ENCODE data around the gene SKIDA1.
"Not testable (repeated sequence)": the region's sequence is repeated elsewhere in the genome, so short reads cannot be mapped to it uniquely, and the experiment has no call there.

The SKIDA1 gene

DNA sequence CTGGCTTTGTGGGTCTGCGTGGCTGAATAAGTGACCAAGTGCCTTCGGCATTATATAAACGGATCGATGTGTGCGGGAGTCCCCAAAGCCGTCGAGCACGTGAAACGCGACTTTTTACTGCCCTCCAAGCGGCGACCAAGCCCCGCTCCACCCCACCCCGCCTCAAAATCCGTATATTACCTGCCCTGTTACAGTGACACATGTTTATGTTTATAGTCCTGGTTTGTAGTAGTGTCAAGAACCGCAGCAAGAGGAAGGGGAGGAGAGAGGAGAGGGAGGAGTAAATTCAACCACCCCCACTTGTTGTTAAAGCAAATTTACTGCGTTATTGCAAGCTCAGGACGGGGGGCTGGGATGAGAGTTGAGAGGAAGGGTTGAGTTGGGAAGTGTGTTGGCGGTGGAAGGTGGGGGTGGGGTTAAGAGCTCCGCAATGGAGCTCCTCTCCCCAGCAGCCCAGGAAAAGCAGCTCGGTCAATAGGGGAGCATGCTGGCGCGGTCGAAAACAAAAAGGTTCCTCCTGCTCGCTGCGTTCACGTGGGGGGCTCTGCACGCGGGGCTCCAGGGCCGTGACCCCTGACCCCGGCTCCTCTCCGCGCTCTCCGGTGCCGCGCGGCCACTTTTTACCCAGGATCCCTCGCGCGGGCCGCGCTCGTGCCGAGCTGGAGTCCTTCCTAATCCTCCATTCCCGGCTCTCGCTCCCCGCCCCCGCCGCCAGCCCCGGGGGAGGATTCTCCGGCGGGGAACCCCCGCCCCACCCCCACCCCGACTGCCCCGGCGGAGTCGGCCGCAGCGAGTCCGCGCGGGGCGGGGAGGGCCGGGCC, at the start of gene SKIDA1:
Gene SKIDA1, minus strand, starts transcription at position 316 of the 821 bp plus-strand sequence. CDS start 7,860 bp downstream, outside the sequence.
- DNase-seq: peak; percentile 62

DNA sequence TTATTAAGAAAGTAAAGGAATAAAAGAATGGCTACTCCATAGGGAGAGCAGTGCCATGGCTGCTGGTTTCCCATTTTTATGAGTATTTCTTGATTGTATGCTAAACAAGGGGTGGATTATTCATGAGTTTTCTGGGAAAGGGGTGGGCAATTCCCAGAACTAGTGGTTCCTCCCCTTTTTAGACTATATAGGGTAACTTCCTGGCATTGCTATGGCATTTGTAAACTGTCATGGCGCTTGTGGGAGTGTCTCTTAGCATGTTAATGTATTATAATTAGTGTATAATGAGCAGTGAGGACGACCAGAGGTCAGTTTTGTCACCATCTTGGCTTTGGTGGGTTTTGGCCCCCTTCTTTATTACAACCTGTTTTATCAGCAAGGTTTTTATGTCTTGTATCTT, 49.0 kb upstream of the SKIDA1 start:
- not testable (repeated sequence) for DNase-seq

DNA sequence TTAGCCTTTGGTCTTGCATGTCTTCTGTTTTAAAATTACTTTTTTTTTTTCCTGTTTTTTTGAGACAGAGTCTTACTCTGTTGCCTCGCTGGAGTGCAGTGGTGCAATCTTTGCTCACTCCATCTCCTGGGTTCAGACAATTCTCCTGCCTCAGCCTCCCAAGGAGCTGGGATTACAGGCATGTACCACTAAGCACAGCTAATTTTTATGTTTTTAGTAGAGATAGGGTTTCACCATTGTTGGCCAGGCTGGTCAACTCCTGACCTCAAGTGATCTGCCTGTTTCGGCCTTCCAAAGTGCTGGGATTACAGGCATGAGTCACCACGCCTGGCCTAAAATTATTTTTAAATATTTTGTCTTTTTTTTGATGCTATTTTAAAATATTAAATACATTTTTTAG, 47.1 kb upstream of the SKIDA1 start:
- DNase-seq: no peak

DNA sequence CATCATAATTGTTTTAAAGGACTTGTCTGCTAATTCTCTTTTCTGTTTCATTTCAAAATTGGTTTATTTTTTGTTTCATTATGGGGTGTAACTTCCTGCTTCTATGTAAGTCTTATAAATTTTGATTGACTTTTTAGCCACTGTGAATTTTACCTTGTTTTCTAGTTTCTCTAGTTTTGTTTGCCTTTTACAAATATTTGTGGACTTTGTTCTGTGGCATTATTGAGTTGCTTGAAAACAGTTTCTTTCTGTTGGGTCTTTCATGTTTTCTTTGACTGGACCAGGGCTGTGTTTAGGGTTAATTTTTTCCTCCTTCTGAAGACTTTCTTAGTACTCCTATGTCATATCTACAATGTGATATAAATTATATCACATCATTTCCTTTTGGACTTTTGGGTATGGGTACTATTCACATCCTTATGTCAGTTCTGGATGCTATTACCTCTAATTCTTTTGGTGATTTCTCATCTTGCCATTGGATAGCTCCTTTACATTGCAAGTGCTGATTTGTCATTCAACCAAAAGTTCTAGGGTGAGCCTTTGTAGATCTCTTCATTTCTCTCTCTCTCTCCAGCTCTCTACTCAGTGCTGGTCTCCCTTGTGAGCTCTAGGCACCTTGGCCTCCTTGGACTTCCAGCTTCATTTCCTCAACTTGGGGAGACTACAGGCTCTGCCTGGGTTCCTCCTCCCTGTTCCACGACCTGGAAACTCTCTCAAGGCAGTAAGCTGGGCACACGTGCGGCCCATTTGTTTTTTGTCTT, 45.5 kb upstream of the SKIDA1 start:
- DNase-seq: no peak

- DNase-seq: not testable (repeated sequence)
These were observed 33.5 kb upstream of the SKIDA1 start for GRCh38 chr10:21558984-21559383.

DNA sequence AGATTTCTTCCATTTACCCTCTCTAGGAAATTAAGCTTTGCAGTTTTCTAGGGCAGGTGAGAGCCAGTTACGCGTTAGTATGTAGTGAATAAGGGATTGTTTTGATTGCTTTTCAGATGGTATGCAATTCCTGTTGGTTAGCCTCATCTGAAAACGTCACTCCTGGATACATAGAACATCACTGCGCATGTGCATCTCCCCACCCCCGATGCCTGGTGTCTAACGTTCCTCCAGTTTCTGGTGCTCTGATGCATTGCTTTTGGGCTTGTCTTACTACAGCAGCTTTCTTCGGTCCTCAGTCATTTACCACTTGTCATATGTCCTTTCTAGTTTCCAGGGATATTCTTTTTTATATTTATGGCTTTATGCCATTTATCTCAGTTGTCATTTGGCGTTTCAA, 31.0 kb upstream of the SKIDA1 start:
- no peak for DNase-seq

DNA sequence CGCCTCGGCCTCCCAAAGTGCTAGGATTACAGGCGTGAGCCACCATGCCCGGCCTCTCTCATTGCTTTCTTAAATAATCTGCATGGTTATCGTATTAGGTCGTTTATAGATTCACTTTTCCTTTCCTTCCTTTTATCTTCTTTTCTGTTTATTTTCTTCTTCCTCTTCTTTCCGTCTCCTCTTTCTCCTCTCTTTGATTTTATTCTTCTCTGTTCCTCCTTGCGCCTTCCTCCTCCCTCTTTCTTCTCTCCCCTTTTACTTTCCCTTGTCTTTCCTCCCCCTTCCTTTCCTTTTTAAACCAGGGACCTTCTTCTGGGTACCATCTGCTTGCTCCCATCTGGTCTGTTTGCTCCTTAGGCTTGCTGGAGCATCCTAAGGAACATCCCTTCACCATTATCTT, 27.2 kb upstream of the SKIDA1 start:
- no peak for DNase-seq

- DNase-seq: no peak
These were observed 21.8 kb upstream of the SKIDA1 start for GRCh38 chr10:21547246-21547645.

GRCh38 chr10:21540701-21541100, 15.2 kb upstream of the SKIDA1 start:
- not testable (repeated sequence) for DNase-seq

- DNase-seq: no peak
These were observed 11.4 kb upstream of the SKIDA1 start for GRCh38 chr10:21536874-21537273.

GRCh38 chr10:21535976-21536375, 10.5 kb upstream of the SKIDA1 start:
- not testable (repeated sequence) for DNase-seq

- no peak for DNase-seq
These were observed 10.0 kb upstream of the SKIDA1 start for GRCh38 chr10:21535494-21535965.

GRCh38 chr10:21534604-21535493, 9.4 kb upstream of the SKIDA1 start:
- DNase-seq: peak; percentile 57

DNA sequence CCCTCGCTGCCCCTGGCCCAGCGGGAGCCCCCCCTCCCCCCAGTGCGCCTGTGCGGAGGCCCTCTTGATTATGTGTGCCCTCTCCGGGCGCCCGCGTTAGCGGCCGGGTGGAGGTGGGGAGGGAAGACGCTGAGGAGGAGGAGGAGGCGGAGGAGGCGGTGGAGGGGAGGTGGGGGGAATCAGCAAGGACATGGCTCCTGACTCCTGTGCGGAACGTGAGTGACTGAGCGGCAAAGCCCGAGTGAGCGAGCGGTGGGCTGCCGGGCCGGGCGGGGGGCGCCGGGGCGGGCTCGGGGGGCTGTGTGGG, 8.8 kb upstream of the SKIDA1 start:
- DNase-seq: no peak

DNA sequence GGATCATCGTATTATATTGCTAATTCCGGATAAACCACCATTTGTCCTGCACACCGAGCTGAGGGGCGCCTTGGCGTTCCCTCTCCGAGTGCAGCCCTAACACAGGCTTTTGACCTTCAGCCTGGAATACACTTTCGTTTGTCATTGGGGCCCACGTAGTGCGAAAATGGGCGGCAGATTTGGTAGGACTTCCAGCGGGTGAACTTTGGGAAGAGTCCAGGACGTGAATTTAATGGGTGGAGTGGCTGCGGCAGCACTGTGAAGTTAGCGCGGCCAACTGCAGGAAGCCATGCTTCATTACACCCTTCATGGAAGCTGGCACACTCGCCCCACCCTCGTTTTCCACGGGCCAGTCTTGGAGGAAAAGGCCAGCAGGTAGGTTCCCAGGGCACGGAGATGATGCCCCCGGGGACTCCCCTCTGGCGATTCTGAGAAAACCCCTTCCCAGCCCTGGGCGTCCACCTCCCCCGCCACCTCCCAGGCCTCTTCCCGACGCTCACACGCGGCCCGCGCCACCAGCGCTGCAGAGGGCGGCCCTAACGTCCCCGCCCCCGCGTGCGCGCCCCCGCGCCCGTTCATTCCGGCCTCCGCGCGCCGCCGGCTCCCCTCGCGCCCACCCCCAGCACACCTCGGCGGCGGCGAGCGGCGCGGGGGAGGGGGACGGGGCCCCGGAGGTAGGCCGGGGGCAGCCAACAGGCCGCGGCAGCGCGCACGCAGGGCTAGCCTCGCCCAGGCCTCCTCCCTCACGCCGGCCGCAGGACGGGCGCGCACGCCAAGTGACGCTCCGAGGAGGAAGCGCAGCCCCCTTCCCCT, 8.2 kb upstream of the SKIDA1 start, which contains the start of gene MLLT10:
Gene MLLT10, plus strand, starts transcription at position 766 of the 813 bp plus-strand sequence. CDS start 413 bp downstream, outside the sequence.
- DNase-seq: peak; percentile 87

DNA sequence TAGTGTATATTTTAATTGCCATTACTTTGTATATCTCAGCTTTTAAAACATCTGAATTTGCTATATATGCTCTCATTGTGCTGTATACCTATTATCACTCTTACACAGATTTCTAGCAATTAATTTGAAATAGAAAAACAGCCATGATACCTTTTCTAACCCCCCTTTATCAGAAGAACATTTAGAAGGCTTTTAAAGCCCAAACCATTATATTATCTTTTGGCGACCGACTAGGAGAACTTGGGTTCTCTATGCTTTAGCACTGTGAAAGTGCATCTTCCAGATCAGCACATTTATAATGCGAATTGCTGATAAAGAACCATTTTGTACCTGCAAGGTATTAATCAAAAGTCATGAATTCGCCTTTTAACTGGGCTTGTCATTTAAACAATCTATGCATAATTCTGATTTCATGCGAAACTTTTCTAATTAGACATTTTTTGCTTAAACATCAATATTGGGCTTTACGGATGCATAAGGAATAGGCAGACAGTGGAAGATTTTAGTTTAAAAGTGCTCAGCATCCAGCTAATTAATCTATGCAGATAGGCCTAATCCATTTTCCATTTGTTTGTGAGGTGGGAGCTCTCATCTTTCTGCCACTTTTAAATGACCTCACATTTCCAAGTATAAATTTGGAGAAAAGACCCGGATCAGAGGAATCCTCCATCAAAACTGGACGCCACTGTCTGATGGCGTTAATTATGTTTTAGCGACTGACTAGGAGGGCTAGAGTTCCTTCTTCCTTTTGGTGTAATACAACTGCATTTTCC, 7.4 kb upstream of the SKIDA1 start:
- no peak for DNase-seq

DNA sequence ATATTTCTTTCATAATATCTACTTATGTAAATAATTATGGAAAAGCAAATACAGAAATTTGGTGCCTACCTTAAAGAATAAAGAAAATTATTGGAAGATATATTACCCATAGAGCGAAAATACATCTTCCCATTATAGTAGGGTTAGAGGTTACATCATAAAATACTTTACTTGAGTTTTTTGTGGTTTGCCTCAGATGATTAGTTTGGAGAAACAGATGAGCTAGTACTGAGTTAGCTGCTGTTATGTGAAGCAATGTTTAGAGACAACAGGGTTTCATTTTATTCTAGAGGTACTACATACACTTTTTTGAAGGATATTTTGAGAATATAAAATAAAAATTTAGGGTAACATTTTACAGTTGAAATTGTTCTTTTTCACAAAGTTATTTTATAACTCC, 5.7 kb upstream of the SKIDA1 start:
- DNase-seq: no peak

DNA sequence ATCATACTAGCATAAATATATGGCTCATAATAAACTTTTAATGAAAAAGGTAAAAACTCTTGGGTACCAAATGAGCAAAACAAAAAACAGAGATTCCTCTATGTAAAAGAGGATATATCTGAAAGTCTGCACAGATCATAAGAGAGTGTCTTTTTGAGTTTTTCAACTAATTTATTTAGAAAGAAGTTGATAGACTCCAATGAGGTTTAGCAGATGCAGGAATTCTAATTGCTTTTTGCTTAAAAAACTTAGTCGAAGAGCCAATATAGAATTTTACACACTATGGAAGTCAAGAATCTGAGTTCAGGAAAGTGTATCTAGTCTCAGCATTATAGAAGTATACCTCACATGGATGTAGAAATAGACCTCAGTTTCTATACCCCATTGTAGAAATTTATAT, 5.2 kb upstream of the SKIDA1 start:
- no peak for DNase-seq

DNA sequence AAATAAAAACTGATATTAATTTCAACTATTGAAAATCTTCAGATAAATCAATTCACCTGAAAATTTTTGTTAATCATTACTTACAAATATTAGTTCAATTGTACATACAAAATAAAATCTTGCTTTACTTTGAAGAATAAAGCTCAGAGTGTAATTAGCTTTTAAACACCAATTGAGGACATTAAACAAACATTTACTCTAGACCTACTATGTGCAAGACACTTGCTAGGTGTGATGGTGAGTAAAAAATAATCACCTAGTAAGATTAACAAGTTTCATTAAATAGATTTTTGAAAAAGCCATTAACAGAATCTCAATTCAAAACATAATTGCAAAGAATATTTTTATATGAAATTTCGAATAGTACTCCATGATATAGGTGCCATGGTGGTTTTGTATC, 4.7 kb upstream of the SKIDA1 start:
- no peak for DNase-seq

GRCh38 chr10:21529032-21529910, 3.8 kb upstream of the SKIDA1 start:
- no peak for DNase-seq

Measured in stimulated activated CD4-positive, alpha-beta T cell treated with anti-CD3 and anti-CD28 coated beads, Interleukin-4, amount 100 ng/mL, for 24 hours (primary cell).